Stimulated activated CD8-positive, alpha-beta memory T cell treated with anti-CD3 and anti-CD28 coated beads, Interleukin-12 subunit alpha, Interleukin-12 subunit beta, amount 100 ng/mL, for 4 hours (primary cell): ENCODE measurements around the gene XYLT2.
A peak's percentile ranks its signal among the peaks of the same experiment; 100 is the strongest.
"Not testable (repeated sequence)": the region's sequence is repeated elsewhere in the genome, so short reads cannot be mapped to it uniquely, and the experiment has no call there.

Experiments
- DNase-seq: peaks from one replicate; pipeline ENCODE4 v3.0.0-alpha.2; 2020; ENCODE audit warnings: low read depth

Gene XYLT2

DNA sequence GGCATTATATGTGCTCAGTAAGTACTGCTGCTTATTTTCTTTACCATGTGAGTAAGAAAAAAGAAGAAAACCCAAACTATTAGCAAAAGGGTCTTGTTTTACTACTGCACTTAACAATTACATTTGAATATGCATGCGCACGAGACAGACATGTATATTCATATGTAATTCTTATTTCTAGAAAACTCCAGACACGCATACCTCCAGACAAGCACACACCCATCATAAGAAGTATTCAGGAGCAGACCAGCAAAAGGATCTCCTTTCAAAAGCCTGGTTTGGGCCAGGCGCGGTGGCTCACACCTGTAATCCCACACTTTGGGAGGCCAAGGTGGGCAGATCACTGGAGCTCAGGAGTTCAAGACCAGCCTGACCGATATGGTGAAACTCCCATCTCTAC, 43.6 kb downstream of the XYLT2 start:
- no peak for DNase-seq

DNA sequence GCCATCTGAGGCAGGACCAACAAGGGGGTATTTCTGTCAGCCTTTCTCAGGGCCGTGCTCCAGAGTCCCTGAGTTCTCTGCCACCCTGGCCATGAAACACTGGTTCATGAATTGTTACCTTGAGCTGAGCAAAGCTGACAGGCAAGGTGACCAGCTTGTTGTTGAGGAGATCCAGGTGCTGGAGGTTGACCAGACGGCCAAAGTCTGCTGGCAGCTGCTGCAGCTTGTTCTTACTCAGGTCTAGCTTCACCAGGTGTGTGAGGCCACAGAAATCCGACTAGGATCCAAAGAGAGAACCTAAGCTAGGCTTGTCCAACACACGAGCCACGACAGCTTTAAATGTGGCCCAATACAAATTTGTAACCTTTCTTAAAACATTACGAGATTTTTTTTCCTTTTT, 46.7 kb downstream of the XYLT2 start:
- DNase-seq = no peak

- DNase-seq = no peak
Measured at GRCh38 chr17:50393700-50394099, 47.8 kb downstream of the XYLT2 start.

GRCh38 chr17:50394711-50395110, 48.8 kb downstream of the XYLT2 start:
- no peak for DNase-seq

- no peak for DNase-seq
Measured at GRCh38 chr17:50396261-50397110, 50.6 kb downstream of the XYLT2 start.

DNA sequence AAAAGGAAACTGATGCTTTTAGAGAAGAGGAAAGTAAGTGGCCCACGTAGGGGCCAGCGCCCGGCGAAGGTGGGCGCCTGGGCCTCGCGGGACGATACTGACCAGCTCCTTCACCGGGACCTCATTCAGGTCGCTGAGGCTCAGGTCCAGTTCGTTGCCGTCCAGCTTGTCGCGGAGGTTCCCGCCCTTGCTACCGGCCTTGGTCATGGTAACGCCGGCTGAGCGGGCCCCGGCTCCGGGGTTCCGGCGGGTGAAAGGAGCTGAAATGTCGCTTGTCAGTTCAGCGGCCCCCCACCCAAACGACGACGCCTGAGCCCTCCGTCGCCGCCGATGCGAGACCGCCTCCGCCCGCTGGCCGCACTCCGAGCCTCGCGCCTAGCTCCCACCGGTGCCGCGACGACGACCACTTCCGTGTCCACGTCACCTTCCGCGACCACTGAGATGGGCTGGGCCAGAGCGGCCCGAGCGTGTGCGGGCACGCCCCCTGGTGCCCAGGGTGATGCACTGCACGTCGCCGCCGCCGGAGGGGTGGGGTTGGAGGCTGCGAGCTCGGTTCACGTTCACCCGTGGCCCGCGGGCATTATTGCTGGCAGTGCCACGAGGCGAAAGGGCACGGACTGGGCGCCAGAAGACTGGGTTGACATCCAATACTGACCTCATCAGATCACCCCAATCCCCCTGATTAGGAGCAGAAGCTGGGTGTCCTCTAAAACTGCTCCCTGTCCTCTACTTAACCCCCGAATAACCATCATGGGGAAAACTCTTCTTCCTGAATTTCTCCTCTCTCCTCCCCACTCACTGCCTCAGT, 51.4 kb downstream of the XYLT2 start, which contains the start of gene LRRC59:
LRRC59 (minus strand) TSS at position 413 of the 808 bp plus-strand sequence; CDS start at position 207, 206 bp downstream.
- DNase-seq = peak; percentile 87

- DNase-seq = no peak
Measured at GRCh38 chr17:50397919-50398285, 52.0 kb downstream of the XYLT2 start.

DNA sequence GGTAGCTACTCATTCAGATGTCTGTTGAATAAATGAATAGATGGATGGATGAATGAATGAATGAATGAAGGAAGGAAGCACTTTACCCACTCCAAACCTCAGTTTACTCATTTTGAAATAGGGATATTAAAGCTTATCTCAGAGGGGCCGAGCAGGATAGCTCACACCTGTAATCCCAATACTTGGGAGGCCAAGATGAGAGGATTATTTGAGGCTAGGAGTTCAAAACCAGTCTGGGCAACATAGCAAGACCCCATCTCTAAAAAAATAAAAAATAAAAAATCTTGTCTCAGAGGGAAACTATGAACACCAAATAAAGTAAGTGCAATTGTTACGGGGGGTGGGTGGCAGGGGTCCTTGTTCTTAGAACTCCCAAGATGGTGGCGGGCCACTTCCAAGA, 52.7 kb downstream of the XYLT2 start:
- DNase-seq = not testable (repeated sequence)

DNA sequence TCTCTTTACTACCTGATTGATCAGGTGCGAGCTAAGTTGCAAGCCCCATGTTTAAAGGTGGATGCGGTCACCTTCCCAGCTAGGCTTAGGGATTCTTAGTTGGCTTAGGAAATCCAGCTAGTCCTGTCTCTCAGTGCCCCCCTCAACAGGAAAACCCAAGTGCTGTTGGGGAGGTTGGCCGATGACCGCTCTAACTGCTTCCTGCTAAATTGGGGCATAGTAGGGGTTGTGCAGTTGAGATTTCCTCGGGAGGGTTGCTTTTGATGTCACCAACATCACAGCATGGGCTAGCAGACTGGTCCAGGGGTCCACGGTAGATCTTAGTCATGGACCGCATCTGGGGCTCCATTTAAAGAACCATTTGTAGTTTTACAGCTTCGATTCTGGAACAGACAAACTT, 53.7 kb downstream of the XYLT2 start:
- not testable (repeated sequence) for DNase-seq

GRCh38 chr17:50405351-50405750, 59.4 kb downstream of the XYLT2 start:
- not testable (repeated sequence) for DNase-seq

DNA sequence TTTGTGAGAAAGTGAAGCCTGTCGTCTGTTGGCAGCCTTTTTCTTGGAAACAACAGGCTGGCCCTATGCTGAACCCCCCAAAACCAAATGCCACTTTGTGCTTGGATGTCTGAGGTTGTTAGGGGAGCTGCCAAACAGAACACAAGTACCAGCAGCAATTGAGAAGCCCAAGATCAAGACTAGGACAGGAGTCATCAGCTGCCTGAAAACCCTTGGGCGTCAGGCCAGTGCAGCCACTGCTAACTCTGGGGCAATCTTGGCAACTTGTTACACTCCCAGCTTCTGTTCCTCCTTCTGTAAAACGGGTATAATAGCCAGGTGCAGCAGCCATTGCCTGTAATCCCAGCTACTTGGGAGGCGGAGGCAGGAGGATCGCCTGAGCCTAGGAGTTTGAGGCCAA, 60.7 kb downstream of the XYLT2 start:
- no peak for DNase-seq

DNA sequence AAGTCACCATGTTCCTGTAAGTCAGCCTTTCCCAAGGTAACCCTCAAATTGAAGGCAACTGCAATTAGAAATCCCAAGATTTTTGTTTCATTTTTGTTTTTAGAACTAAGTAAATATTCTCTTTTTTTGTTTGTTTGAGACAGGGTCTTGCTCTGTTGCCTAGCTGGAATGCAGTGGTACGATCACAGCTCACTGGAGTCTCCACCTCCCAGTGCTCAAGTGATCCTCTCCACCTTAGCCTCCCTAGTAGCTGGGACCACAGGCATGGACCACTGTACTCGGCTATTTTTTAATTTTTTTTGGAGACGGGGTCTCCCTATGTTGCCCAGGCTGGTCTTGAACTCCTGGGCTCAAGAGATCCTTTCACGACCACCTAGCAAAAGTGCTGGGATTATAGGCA, 62.0 kb downstream of the XYLT2 start:
- no peak for DNase-seq
